ENCODE results near the gene DAGLA.

- no peak for TF ChIP-seq EZH2 (optimal IDR thresholded peaks at IDR 0.05; ENCODE audit: low read depth, low read length)
- no peak for TF ChIP-seq CTCF (IDR thresholded peaks at IDR 0.05; ENCODE audit: low read length)
- no peak for TF ChIP-seq EZH2phosphoT487 (IDR thresholded peaks at IDR 0.05; ENCODE audit: low read length)
Measured at GRCh38 chr11:61751384-61751783, 71.2 kb downstream of the DAGLA start.

All from MM.1S (cell line).